ENCODE results near the gene PAEP.
"Not testable (repeated sequence)": the region's sequence is repeated elsewhere in the genome, so short reads cannot be mapped to it uniquely, and the experiment has no call there.

PAEP gene

DNA sequence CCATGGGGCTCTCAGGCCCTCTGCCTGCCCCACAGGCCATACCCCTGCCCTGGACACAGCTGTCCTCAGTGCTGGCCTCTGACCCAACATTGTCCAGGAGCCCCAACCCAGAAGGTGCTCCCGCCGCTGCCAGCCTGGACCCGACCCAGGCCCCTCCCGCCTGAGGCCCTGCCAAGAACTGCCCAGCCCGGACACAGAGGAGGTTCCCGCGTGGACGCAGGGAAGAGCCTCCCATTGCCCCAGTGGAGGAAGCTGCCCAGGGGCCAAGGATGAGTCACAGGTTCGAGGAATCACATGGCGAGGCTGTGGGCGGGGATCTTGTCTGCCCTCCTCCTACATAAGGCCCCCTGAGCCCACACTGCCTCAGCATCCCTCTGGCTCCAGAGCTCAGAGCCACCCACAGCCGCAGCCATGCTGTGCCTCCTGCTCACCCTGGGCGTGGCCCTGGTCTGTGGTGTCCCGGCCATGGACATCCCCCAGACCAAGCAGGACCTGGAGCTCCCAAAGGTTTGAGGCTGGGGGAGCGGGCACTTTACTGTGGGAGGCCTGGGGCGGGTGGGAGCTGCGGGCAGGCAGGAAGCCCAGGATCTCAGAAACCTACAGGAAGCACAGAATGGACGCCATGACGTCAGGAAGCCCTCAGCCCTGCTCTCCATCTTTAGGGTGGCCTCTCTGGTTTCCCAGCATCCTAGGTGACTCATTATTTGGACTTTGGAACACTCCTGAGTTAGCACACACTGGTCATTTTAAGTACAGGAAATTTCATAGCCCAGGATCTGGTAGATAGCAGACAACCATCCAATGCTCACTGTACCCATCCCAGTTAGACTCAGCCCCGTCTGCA, at the start of gene PAEP:
Gene PAEP (plus strand): TSS at position 366 of the 844 bp plus-strand sequence.
- DNase-seq (ENCODE audit: low read depth in 3 of 3), result no peak

DNA sequence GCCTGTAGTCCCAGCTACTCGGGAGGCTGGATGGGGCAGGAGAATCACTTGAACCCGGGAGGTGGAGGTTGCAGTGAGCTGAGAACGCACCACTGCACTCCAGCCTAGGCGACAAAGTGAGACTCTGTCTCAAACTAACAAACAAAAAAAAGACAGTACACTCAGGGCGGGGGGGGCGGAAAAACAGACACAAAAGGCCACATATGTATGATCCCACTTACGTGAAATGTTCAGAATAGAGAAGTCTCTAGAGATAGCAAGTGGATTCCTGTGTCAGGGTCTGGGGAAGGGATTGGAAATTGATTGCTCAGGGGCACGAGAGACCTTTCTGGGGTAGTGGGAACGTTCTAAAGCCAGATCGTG, 49.3 kb upstream of the PAEP start:
- DNase-seq (ENCODE audit: low read depth in 3 of 3), result no peak

DNA sequence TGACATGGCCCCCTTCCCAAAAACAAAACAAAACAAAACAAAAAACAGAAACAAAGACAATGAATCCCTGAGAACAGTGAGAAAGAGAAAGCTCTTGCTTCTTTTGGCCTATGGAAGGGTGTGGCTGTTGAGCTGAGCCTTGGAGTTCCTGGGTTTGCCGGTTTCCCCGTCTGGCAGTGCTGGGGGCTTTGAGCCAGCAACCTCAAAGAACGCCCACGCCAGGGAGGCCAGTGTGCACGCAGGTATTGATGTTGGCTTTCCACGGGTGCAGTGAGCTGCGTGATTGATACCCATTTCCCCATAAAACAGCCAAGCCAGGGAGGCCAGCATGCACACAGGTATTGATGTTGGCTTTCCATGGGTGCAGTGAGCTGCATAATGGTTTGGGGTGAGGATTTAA, 48.7 kb upstream of the PAEP start:
- no peak for DNase-seq (ENCODE audit: low read depth in 3 of 3)

DNA sequence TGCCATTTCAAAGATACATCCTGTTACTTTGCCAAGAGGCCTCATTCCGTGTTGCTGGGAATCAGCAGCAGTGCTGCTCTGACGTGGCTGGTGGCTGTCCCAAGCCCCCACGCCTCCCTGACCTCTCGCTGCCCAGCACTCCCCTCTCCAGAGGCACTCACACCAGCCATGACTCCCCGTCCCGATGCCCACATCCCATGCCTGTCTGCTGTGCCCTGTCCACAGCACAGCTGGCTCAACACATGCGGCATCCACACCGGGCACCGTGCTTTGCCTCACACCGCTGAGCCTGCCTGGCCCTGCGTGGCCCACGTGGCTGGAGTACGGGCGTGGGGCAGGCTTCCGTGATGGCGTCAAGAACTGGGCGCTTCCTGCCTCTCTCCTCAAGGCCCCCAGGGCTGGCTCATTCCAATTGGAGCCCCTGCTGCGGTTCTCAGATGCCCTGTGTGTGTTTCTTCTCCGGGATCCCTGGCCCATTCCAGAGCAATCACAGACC, 48.2 kb upstream of the PAEP start:
- no peak for DNase-seq (ENCODE audit: low read depth in 3 of 3)

DNA sequence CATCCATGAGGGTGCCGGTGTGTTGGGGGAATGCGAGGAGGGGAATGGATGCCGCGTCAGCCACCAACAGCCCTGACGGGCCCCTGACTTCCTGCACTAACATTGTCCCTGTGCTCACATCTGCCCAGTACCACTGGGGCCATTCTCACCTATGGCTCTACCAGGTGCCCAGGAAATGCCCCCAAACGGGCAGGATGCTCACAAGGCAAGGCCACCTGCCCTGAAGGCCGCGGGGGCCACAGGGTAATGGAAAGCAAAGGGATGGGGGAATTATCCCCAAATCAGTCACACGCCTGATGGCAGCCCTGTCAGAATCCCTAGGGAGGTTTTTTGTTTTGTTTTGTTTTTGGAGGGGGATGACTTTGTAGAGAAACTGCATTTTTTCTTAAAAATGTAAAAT, 47.6 kb upstream of the PAEP start:
- DNase-seq (ENCODE audit: low read depth in 3 of 3), result not testable (repeated sequence)

DNA sequence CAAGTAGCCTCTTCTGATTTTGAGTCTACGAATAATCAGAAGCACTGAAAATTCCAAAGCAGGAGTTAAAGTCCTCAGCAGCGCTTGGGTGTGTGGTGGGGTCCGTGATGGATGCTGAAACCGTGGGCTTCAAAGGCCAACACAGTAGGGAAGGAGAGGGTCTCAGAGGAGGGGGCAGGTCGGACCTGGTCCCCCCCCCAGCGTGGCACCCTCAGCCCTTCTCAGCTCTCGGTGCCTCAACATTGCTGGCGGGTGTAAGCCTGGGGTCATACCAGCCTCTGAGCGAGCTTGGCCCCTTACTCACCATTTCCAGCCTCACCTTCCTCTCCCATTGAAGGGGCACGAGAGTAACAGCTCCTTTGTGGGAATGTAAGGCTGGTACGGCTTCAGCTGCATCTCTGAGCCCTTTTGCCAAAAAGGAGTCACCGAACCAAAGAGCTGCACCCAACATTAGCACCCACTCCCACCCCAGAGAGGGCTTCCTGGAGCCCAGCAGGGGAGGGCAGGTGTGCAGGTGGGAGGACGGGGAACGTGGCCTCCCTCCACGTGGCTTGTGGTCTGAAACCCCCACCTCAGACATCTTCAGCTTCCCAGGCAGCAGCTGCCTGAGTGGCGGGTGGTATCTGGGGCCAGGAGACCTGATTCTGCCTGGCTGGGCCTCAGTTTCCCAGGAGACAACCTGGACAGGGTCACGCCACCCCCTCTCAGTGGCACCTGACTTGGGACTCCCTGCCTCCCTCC, 47.0 kb upstream of the PAEP start:
- no peak for DNase-seq (ENCODE audit: low read depth in 3 of 3)

DNA sequence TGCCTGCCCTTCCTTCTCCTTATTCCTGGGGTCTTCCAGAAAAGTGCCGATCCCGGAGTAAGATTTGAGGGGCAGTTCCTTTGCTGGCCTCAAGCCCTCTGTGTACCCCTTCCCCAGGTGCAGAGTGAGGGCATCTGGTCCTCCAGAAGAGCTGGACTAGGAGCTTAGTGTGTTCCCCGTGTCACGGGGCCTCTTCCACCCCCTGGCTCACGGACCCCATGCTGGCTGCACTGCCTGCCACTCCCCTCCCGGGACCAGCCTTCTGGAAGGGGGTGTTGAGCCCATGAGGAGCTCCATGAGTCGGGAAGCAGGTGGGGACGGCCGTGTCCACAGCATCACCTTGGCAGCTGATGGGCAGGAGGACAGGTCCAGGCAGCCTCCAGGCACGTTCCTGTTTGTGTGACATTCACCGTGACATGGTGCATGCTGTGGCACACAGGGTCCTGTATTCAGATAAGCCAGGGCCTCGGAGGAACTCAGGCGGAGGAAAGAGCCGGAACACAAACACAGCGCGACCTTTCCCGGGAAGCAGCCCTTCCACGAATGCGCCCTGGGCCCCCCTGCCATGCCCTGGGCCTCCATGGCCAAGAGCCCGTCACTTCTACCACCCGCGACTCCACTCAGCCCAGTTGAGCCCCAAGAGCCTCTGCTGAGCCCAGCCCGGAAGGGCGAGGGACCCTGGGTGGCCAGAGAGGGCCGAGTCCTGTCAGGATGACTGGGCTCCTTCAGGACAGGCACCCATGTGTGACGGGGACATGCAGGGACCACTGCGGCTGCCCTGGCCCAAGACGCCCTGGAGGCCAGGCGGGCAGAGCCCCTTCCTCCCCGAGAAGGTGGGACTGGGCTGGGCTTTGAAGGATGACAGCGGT, 46.2 kb upstream of the PAEP start:
- no peak for DNase-seq (ENCODE audit: low read depth in 3 of 3)

DNA sequence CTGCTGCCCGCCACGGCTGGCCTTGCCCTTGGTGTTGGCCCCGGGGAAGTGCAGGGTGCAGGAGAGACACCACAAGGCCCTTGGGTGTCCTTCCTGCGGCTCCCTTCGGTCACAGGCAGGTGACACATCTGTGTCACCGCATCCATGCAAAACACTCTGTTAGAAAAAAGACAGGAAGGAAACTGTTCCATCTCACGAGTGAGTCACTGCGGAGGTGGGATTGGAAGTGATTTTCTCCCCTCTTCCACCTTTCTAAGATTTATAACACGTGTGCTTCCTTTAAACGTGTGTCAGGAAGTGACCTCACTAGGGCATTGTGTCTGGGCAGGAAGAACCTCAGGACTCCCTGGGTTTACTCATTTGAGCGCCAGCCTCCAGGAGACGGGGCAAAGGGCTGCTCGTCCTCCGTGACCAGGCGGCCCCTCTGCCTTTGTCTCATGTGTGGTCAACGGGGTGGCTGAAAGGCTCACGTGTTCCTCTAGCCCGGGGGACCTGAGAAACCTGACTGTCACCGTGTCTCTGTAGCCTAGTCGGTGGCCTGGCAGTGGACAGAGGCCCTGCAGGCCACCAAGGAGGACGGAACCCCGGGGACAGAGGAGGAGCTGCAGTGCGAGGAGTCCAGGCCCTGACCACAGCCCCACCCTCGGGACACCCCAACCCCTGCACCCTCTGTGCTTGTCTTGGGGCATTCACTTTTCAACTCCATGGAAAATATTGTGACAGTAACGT, 45.3 kb upstream of the PAEP start:
- DNase-seq (ENCODE audit: low read depth in 3 of 3), result no peak

DNA sequence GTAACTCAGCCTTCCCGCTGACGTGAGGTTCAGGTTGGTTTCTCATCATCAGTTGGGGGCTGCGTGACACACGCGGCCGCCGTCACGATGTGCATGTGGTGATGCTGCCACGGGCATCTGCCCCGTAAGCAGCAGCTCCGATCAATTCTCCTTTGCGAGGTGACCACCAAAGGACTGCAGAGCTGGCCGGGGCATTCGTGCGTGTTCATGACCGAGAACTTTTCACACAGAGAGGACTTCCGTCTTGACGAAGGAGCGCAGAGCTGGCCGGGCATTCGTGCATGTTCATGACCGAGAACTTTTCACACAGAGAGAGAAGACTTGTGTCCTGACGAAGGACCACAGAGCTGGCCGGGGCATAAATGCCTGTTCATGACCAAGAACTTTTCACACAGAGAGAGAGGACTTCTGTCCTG, 44.1 kb upstream of the PAEP start:
- DNase-seq (ENCODE audit: low read depth in 3 of 3), result no peak

DNA sequence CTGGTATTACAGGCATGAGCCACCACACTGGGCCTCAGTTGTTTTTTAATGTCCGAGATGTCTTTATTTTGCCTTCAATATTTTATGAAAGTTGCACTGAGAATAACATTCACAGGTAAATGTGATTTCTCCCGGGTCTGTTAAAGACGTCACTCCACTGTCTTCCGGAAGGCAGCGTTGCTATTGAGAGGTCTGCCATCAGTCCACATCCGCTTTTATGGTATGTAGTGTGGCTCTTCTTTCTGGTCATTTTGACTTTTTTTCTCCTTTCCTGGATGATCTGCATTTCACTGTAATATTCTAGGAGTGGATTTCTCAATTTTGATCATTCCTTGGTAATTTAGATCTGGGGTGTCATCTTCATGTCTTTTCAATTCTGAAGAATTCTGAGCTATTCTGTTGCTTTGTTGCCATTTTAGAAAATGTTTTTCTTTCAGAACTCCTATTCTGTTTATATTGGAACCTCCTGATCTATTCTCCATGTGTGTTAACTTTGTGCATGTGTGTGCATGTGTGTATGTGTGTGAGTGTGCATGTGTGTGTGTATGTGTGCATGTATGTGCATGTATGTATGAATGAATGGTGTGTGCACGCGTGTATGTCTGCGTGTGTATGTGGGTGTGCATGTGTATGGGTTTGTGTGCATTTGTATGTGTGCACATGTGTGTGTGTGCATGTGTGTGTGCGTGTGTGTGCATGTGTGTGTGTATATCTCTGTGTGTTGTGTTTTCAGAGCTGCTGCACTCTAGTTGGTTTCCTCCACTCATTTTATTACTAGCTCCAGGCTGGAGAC, 42.2 kb upstream of the PAEP start:
- DNase-seq (ENCODE audit: low read depth in 3 of 3), result no peak

DNA sequence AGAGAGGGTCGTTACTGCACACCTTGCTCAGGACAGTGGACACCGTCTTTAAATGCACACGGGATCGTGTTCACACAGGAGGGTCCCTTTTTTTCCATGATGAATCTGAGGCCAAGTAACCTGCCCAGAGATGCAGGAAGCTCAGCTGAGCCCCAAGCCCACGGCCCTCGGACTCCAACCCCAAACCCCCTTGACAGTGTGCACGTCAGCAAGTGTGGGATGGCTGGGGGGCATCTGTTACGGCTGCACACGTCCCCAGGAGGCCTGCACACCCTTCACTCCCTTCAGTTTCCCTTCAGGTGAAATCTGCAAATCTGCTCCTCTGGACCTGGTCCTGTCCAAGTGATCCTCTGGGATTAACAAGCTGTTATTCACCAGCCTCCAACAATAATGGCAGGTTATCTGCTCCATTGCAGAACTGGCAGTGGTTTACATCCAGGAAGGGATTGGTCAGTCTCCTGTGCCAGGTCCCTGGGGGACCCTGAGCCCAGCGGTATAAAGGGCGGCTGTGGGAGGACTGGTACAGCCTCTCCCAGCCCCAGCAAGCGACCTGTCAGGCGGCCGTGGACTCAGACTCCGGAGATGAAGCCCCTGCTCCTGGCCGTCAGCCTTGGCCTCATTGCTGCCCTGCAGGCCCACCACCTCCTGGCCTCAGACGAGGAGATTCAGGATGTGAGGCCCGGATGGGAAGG, 40.5 kb upstream of the PAEP start, which contains the start of gene LCN1:
Gene LCN1 (plus strand): TSS at position 525 of the 692 bp plus-strand sequence. CDS start 58 bp downstream, at position 583.
- no peak for DNase-seq (ENCODE audit: low read depth in 3 of 3)

DNA sequence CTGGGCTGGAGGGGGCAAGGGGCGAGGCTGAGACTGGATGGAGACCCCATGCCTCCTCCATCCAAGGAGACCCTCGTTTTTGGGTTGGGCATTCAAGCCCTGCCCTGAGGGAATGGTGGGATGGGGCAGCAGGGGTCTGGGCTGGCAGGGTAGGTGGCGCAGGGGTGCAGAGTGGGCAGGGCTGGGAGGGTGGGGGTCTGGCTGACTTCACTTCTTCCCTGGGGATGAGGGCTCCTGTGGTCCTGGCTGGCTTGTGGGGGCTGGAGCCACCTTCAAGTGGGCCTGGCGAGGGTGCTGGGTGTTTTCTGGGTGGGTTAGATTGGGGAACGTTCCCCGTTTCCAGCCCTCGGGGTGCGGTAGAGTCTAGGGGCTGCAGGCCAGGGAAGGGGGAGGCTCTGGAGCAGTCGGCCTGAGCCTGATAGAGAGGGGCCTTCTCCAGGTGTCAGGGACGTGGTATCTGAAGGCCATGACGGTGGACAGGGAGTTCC, 39.9 kb upstream of the PAEP start:
- DNase-seq (ENCODE audit: low read depth in 3 of 3), result no peak

DNA sequence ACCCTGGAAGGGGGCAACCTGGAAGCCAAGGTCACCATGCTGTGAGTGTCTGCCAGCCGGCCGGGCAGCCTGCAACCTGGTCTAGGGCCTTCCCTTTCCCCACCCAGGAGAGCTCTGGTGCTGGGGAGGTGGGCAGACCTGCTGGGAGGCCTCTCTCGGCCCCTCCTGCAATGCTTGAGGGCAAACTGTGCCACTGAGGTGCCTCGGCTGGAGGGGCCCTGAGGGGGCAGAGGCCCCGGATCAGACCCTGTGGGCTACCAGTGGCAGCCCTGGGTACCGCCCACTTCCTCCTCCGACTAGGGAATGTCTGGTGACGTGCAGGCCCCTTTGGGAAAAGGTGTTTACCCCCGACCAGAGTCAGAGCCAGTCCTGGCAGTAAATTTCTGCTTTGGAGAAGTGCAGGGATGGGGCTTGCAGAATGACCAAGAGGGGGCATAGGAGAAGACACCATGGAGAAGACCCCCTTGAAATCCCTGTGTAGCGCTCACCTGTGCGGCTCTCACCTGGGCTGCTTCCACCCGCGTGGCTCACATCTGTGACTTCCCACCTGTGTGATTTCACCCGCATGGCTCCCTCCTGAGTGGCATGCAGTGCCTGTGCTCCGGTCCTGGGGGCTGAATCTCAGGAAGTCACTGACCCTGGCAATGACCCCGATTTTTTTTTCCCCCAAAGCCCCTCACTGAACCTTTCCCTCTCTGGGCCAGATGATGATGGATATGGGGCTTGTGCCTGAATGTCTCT, 39.2 kb upstream of the PAEP start:
- no peak for DNase-seq (ENCODE audit: low read depth in 3 of 3)

DNA sequence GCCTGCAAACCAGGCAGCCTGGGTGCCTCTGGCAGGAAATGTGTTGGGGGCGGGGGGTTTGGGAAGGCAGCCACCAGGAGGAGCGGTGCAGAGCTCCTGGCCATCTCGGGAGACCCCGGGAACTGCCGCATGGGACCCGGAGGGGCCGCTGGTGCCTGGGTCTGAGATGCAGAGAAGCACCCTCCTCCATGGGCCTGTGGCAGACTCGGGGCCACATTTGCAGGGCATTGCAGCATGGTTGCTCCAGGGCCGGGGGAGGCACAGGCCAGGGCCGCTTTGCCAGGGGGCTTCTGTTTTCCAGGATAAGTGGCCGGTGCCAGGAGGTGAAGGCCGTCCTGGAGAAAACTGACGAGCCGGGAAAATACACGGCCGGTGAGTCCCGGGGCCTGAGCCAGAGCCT, 38.6 kb upstream of the PAEP start:
- DNase-seq (ENCODE audit: low read depth in 3 of 3), result no peak

DNA sequence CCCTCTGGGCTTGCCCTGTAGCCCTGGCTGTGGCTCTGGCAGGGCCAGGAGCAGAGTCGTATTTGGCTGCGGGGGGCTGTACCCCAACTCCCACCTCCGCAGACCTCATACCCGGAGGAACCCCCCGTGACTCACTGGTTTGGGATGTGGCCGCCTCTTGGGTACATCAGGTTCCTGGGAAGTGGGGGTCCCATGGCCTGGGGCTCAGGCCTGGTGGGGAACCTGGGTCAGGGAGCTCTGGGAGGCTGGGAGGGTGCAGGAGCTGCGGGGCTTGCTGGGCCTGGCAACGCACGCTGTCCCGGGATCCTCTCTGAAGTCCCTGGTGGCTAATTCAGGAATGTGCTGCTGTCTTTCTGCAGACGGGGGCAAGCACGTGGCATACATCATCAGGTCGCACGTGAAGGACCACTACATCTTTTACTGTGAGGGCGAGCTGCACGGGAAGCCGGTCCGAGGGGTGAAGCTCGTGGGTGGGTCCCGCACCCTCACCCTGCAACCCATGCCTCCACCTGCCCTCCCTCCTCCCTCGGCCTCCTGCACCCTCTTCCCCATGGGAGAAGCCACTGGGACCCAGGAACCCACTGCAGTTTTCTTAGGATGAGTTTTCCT, 37.9 kb upstream of the PAEP start:
- no peak for DNase-seq (ENCODE audit: low read depth in 3 of 3)

DNA sequence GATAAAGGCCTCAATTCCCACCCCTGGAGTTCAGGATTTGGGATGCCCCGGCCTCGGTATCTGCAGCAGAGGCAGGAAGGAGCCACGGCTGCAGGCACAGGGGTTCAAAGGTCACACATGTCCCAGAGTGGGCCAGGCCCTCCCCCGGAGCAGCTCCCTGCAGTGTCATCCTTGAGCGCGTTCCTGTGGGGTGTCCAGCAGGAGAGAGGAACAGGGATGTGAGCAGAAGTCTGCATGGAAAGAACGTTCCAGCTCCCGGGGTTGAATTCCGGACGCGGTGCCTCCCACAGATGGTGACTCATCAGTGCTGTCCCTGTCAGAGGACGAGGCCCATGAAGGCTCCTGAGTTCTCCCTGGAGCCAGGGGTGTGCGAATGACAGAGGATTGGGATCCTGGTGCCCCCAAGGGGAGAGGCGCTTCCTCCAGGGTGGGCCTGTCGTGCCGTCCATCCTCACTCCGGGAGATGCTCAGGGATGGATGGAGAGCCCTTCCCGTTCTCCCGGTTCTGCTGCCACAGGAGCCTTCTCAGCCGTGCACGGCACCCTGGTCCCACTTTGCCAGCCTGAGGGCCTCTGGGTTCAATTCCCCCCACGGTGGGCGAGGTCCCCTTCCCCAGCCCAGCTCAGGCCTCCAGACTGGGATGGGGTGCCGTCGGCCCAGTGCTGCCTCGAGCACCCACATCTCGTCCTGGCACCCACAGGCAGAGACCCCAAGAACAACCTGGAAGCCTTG, 37.3 kb upstream of the PAEP start:
- DNase-seq (ENCODE audit: low read depth in 3 of 3), result no peak

DNA sequence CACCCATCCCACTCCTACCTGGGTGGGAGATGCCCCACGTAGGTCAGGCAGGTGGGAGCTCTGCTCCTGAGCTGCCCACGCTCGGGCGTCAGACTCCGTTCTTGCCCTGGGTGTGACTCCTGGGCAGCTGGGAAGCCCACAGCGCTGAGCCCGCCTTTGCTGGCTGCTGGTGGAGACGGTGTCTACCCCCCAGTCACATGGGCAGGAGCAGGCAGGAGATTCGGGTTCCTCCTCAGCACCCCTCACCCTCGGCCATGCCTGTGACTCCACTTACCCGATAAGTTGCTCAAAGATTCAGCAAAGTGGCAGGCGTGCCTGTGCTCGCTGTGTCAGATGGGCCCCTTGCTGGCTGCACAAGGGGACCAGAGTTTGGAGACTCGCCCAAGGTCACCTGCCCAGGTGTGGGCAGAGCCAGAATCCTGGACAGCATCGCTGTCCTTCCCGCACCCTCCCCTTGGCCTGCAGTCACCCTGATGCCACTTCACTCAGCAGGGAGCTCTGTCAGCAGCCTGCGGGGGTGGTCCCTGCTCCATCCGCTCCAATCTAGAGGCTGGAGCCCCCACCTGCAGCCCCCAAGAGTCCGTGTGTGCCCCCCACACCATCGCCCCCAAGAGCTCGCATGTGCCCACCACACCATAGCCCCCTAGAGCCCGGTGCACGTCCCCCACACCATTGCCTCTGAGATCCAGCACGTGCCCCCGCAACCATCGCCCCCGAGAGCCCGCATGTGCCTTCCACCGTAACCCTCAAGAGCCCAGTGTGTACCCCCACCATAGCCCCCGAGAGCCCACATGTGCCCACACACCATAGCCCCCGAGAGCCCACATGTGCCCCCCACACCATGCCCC, 36.1 kb upstream of the PAEP start:
- no peak for DNase-seq (ENCODE audit: low read depth in 3 of 3)
